IPS DF 6.9 (cell line): ENCODE data around the gene WDR27.

Source experiments
- DNase-seq: peaks from one replicate; pipeline ENCODE4 v3.0.0-alpha.2; 2013; ENCODE audit warnings: low read depth, low spot score
- H3K27ac ChIP-seq: one replicate; pipeline ENCODE4 v1.5.1; 2013; ENCODE audit warnings: low read length, control low read depth
- H3K27me3 ChIP-seq: 2 replicates; pipeline ENCODE4 v1.6.1; 2013; ENCODE audit warnings: mild to moderate bottlenecking, low read length; ENCODE audit not compliant: control insufficient read depth, insufficient read depth
- H3K36me3 ChIP-seq: 2 replicates; pipeline ENCODE4 v1.6.1; 2013; ENCODE audit warnings: low read length; ENCODE audit not compliant: control insufficient read depth, insufficient read depth
- H3K4me1 ChIP-seq: 2 replicates; pipeline ENCODE4 v1.6.1; 2013; ENCODE audit warnings: low read length; ENCODE audit not compliant: control insufficient read depth, insufficient read depth
- H3K4me3 ChIP-seq: 2 replicates; pipeline ENCODE4 v1.5.1; 2013; ENCODE audit warnings: mild to moderate bottlenecking, low read length
- H3K9me3 ChIP-seq: 2 replicates; pipeline ENCODE4 v1.6.1; 2013; ENCODE audit warnings: low read length, inconsistent platforms; ENCODE audit not compliant: control insufficient read depth, insufficient read depth
- WGBS: extraction: QIAGEN DNeasy Blood & Tissue Kit; methylation state at CpG from one replicate; pipeline ENCODE4 v1.1.7; 2013; ENCODE audit warnings: mixed read lengths, missing lambda C conversion rate; ENCODE audit not compliant: insufficient read length, insufficient coverage; 5-methylcytosine and 5-hydroxymethylcytosine counted together

The WDR27 gene

DNA sequence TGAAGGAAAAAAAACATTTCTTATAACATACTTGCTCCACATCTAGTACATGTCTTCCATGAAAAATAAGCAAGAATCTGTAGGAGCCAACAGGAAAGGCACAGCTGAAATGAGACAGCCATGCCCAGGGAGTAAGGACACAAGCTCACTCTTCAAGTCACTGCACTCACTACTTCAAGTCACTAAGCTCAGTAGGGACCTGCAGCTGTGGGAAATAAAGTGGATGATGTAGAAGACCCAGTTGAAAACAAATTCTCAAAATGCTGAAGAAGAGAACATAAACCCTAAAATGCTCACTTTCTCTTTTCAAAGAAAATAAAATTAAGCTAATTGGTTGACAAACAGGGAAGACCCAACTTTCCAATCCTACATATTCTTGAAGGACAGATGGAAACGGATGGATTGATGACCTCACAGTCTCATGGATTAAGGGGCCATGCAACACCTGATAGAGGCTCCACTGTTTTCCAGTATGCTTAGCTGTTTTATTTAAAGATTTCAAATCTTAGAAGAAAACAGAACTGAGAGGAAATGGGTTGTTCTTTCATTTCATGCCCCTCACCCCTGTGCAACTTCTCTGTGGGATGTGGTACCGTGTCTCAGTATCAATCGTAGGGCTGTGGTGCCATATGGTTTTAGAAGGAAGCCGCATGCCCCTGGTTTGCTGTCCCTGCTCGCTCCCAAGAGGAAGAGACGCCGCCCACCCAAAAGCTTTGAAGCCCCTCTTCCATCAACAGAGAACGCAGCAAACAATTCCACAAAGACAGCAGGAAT is 133.3 kb downstream of the WDR27 start:
- no peaks in the 10 kb centered on the region for H3K9me3 ChIP-seq
- no peaks in the 10 kb centered on the region for H3K27me3 ChIP-seq
- no peaks in the 10 kb centered on the region for H3K36me3 ChIP-seq
- no peaks in the 10 kb centered on the region for H3K4me1 ChIP-seq
- H3K27ac ChIP-seq: no peak overlapping the region
- no peak overlapping the region for H3K4me3 ChIP-seq
- no CpG with 5 or more reads among the region's 8 CpGs for WGBS
- no peak for DNase-seq

DNA sequence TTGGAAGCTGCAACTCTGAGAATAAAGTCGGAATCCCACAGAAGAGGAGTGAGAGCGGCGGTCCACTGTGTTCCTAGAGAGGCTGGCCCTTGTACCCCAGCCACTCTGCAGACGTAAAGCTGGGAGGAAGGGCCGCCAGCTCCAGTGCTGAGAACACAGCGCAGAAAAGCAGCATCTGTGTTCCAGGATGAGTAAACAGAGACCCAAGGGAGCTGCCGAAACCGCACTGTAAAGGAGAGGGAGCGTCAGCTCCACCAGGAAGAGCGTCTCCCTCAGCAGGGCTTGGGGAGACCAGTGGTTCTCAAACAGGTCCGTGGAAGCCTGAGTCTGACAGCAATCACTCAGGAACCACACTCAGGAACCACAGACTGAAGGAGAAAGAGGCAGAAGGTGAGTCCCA is 134.0 kb downstream of the WDR27 start:
- WGBS: no CpG with 5 or more reads among the region's 11 CpGs
- H3K4me1 ChIP-seq: no peaks in the 10 kb centered on the region

DNA sequence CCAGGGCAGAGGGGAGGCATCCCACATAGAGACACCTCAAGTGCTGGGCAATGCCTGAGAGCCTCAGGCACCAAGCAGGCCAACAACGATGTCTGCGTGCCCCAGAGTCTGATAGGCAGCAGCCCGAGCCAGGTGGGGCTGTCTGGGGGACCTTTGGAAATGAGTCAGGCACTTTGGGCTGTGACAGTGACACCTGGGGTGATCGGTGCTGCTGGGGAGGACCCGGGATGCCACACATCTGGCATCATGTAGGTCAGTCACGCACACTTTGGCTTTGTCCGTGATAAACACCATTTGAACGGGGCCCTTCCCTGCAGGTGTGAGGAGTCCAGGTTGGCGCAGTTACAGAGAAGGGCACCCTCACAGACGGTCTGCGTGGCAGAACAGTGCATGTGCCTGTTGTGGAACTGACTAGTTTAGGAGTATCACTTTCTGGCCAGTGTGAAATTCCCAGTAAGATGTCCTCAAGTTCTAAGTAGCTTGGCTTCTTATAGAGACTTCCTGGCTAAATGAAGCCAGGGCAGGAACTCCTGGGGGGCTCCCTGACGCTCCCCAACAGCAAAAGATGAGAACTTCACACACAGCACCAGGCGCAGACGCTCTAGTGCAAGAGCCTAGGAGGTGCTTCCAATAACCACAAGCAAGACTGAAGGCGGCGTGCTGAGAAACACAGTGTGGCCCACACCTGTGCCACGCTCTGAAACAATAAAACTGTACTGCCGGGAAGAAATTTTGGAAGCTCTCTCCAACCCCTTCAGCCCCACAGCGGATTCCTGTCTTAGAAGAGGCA is 134.7 kb downstream of the WDR27 start:
- no peak for DNase-seq
- Histone ChIP-seq H3K9me3 (no peaks in the 10 kb centered on the region), H3K27me3 (no peaks in the 10 kb centered on the region), H3K36me3 (no peaks in the 10 kb centered on the region), H3K4me3 (no peak overlapping the region), H3K27ac (no peak overlapping the region), H3K4me1 (no peaks in the 10 kb centered on the region)
- WGBS: no CpG with 5 or more reads among the region's 19 CpGs

More for the DNA sequence above, 134.0 kb downstream of the WDR27 start:
- Histone ChIP-seq H3K27ac (no peak overlapping the region), H3K4me3 (no peak overlapping the region), H3K27me3 (no peaks in the 10 kb centered on the region), H3K9me3 (no peaks in the 10 kb centered on the region), H3K36me3 (no peaks in the 10 kb centered on the region)
- no peak for DNase-seq

DNA sequence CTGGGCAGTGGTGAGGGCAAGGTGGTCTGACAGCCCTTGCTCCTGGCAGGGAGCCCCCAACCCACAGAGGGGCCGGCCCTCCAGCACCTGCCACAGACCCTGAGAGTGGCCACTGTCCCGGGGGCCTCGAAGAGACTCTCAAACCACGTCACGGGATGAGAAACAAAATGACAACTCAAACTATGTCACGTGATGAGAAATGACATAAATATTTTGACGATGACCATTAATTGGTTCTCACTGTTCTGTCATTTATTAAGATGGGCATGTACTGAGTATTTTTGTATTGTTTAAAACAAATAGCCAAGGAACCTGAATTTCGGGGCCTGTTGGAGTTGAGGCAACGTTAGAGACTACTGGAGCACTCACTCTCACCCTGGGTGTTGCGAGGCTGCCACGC is 135.5 kb downstream of the WDR27 start:
- Histone ChIP-seq H3K27me3 (no peaks in the 10 kb centered on the region), H3K4me3 (no peak overlapping the region), H3K4me1 (no peaks in the 10 kb centered on the region), H3K27ac (no peak overlapping the region), H3K36me3 (no peaks in the 10 kb centered on the region), H3K9me3 (no peaks in the 10 kb centered on the region)
- no CpG with 5 or more reads among the region's 11 CpGs for WGBS
- no peak for DNase-seq

DNA sequence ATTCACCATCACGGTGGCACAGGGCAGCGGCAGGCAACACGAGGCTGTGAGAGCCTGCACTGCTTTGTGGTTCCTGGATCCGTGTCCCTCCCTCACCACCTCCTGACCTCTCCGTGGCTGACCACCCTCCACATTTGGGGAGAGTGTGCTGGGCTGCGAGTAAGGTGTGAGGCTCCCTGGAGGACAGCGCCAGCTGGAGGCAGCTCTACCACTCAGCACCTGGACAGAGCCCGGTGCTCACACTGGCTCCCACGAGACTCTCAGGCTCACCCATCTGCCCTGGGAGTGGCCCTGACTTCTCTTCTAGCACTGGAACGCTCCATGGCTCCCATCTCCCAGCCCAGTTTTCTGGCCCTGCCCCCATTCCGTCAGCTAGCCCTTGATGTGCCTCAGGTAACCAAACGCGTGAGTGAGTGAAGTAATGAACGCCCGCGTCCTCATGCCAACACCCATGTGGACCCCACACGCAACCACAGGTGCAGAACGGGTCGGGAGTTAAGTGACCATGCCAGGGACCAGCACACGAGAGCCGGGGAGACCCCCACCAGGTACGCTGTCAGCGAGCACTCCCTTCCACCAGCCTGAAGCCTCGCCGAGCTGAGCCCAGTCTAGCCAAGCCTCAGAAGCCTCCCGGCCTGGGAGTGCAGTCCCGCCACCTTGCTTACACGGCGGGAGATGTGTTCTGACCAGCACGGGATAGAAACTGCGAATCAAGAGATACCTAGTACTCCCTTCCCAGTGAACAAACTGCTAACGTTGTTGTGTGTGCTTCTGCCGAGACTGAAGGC is 137.2 kb downstream of the WDR27 start:
- no peak overlapping the region for H3K4me3 ChIP-seq
- H3K4me1 ChIP-seq: no peaks in the 10 kb centered on the region
- H3K27me3 ChIP-seq: no peaks in the 10 kb centered on the region
- DNase-seq: no peak
- H3K36me3 ChIP-seq: no peaks in the 10 kb centered on the region
- no CpG with 5 or more reads among the region's 33 CpGs for WGBS
- H3K27ac ChIP-seq: no peak overlapping the region
- H3K9me3 ChIP-seq: no peaks in the 10 kb centered on the region

DNA sequence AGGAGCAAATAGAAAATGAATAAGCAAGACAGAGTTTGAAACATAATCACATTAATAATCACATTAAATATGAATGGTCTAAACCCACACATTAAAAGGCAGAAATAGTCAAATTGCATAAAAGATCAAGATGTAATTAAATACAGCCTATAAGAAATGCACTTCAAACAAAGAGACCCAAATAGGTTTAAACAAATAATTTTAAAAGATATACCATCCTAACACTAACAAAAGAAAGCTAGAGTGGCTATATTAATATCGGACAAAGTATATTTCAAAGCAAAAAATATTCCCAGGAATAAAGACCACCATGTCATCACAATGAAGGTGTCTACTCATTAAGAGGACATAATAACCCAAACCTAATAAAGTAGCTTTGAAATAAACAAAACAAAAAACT is 140.2 kb downstream of the WDR27 start:
- Histone ChIP-seq H3K9me3 (no peaks in the 10 kb centered on the region), H3K4me1 (0 out of 2 replicates have a peak, but pooled peaks cover 1% of the 10 kb centered on the region), H3K27ac (no peak overlapping the region), H3K4me3 (no peak overlapping the region), H3K27me3 (no peaks in the 10 kb centered on the region), H3K36me3 (no peaks in the 10 kb centered on the region)
- no CpG with 5 or more reads among the region's 1 CpG for WGBS
- no peak for DNase-seq

DNA sequence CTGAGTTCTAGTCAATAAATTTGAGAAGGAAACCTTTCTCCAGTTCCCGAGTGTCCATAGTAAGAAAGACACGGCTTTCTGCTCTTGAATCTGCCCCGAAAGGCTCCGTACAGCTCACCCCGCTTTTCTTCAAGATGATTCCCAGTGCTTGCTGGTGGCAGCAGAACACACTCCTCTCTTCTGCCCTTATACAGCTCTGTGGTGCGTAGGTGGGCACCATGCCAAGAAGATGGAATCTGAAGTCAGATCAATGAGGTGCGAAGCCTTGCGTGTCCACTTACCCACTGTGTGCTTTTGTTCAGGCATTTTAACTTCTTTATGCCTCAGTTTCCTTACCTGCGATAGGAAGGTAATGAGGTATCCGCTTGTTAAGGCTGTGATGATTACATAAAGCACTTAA is 142.2 kb downstream of the WDR27 start:
- DNase-seq: no peak
- H3K27me3 ChIP-seq: no peaks in the 10 kb centered on the region
- no peaks in the 10 kb centered on the region for H3K36me3 ChIP-seq
- H3K4me1 ChIP-seq: 0 out of 2 replicates have a peak, but pooled peaks cover 1% of the 10 kb centered on the region
- WGBS: no CpG with 5 or more reads among the region's 10 CpGs
- no peaks in the 10 kb centered on the region for H3K9me3 ChIP-seq
- no peak overlapping the region for H3K4me3 ChIP-seq
- no peak overlapping the region for H3K27ac ChIP-seq

DNA sequence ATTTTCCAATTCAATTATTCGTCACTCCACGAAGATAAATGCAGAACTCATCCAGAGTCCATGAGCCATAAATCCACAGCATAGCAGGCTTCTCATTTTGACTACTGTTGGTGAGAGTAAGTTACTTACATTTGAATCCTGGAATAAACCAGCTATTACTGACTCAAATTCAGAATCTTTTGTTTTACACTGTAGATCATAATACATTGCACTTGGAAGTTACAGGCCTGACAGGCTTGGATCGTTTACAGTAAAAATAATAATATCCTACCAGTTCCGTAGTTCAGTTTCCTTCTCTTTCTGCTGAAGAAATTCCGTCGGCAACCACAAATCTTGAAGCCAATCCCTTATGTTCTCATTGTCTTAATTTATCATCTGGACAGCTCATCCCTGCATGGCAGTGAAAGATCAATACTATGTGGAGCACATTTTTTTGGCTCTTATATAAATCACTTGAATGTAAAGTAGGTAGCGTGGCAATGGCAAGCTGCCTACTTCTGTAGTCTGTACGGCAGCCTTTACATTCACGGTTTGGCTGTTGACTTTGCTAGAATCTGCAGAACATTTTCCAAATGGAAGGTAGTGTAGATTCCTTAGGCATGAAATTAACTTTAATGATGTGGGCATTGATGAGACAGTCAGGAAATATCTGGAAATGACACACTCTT is 142.9 kb downstream of the WDR27 start:
- H3K27ac ChIP-seq: no peak overlapping the region
- DNase-seq: no peak
- H3K4me1 ChIP-seq: 0 out of 2 replicates have a peak, but pooled peaks cover 1% of the 10 kb centered on the region
- WGBS: no CpG with 5 or more reads among the region's 9 CpGs
- no peaks in the 10 kb centered on the region for H3K9me3 ChIP-seq
- H3K4me3 ChIP-seq: no peak overlapping the region
- H3K27me3 ChIP-seq: no peaks in the 10 kb centered on the region
- H3K36me3 ChIP-seq: no peaks in the 10 kb centered on the region

DNA sequence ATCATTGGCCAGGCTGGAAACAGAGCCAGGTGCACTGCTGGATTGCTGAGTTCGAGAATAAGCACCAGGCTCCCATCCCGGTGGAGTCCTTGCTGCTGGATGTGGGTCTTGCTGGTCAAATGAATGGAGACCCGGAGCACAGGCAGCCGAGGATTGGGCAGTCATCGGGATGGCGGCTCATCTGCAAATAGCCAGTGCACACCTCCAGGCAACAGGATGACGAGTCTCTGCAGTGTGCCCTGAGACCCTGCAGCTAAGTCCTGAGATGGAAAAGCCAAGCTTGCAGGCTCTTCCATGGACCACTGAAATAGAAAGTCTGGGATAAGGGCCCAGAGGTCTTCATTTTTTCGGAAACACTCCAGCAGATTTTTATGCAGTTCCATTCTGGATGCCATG is 143.5 kb downstream of the WDR27 start:
- no peaks in the 10 kb centered on the region for H3K27me3 ChIP-seq
- H3K4me1 ChIP-seq: 0 out of 2 replicates have a peak, but pooled peaks cover 1% of the 10 kb centered on the region
- no peak for DNase-seq
- no peak overlapping the region for H3K27ac ChIP-seq
- H3K36me3 ChIP-seq: no peaks in the 10 kb centered on the region
- WGBS: no CpG with 5 or more reads among the region's 8 CpGs
- H3K4me3 ChIP-seq: no peak overlapping the region
- no peaks in the 10 kb centered on the region for H3K9me3 ChIP-seq

DNA sequence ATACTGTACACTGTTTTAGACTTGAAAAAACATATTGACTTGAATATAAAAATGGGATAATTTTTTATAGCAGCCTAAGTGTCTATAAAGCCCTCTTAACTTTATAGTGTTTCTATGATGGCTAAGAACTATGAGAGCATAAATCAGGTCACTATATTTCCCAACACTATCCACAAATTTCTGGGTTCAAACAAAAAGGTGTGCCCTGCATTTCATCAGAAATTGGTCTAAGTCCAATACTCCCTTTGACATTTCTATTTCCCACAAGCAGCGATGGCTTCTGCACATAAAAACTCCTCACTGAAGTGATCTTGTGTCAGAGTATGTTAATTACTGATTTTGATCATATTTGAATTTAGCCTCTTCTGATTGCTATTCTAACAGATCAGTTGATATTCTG is 143.9 kb downstream of the WDR27 start:
- DNase-seq: no peak
- no CpG with 5 or more reads among the region's 1 CpG for WGBS
- no peaks in the 10 kb centered on the region for H3K27me3 ChIP-seq
- 0 out of 2 replicates have a peak, but pooled peaks cover 1% of the 10 kb centered on the region for H3K4me1 ChIP-seq
- no peak overlapping the region for H3K27ac ChIP-seq
- H3K36me3 ChIP-seq: no peaks in the 10 kb centered on the region
- no peak overlapping the region for H3K4me3 ChIP-seq
- no peaks in the 10 kb centered on the region for H3K9me3 ChIP-seq
